Activated T-helper 1 cell treated with anti-CD3 and anti-CD28 coated beads, Interleukin-12 subunit alpha, Interleukin-12 subunit beta, Interleukin-2, Interleukin-4 antibody, amounts not matched to agents 30 ng/mL and 10 ng/mL and 1 ng/mL, durations not matched to agents 14 hours and 24 hours and 36 hours (primary cell): ENCODE results near the gene SCMH1. TPM values are rescaled to one million over a fixed set of nuclear protein-coding genes. Genes with fewer than 3 reads are reported as not detected.
"Not testable (repeated sequence)": the region's sequence is repeated elsewhere in the genome, so short reads cannot be mapped to it uniquely, and the experiment has no call there.

Experiments
- DNase-seq: peaks from one replicate; pipeline ENCODE4 v3.0.0; 2021; ENCODE audit warnings: low spot score
- H3K27ac Mint-ChIP-seq: one replicate; pipeline ENCODE4 v1.8.0; 2021; ENCODE audit warnings: mild to moderate bottlenecking, mixed read lengths
- H3K27me3 Mint-ChIP-seq: one replicate; pipeline ENCODE4 v1.8.0; 2022; ENCODE audit warnings: mild to moderate bottlenecking, moderate library complexity, mixed read lengths; ENCODE audit not compliant: insufficient read depth
- H3K36me3 Mint-ChIP-seq: one replicate; pipeline ENCODE4 v1.8.0; 2021; ENCODE audit warnings: low read depth, mixed read lengths
- H3K4me1 Mint-ChIP-seq: one replicate; pipeline ENCODE4 v1.8.0; 2021; ENCODE audit warnings: low read depth, mixed read lengths
- H3K4me3 Mint-ChIP-seq: one replicate; pipeline ENCODE4 v1.8.0; 2021; ENCODE audit warnings: mild to moderate bottlenecking, moderate library complexity, mixed read lengths
- H3K9me3 Mint-ChIP-seq: one replicate; pipeline ENCODE4 v1.8.0; 2021; ENCODE audit warnings: mixed read lengths
- intact Hi-C: fragments of 100-400 bp; cut with micrococcal nuclease; formaldehyde crosslinking; loops from one replicate; pipeline ENCODE4 v1.15.1; 2024
- total RNA-seq: library from RNA; stranded (reverse); gene quantifications from 2 replicates; pipeline ENCODE4 v1.2.3, GENCODE V29; 2022

The SCMH1 gene
- total RNA-seq, 1 donor from 2014 or later, result 18.5 TPM

GRCh38 chr1:41275831-41276230 lies 33.7 kb upstream of the SCMH1 start:
- Mint-ChIP-seq H3K27me3 (peaks cover 6% of the 10 kb centered on the region), H3K4me1 (no peaks in the 10 kb centered on the region), H3K4me3 (no peak overlapping the region)

DNA sequence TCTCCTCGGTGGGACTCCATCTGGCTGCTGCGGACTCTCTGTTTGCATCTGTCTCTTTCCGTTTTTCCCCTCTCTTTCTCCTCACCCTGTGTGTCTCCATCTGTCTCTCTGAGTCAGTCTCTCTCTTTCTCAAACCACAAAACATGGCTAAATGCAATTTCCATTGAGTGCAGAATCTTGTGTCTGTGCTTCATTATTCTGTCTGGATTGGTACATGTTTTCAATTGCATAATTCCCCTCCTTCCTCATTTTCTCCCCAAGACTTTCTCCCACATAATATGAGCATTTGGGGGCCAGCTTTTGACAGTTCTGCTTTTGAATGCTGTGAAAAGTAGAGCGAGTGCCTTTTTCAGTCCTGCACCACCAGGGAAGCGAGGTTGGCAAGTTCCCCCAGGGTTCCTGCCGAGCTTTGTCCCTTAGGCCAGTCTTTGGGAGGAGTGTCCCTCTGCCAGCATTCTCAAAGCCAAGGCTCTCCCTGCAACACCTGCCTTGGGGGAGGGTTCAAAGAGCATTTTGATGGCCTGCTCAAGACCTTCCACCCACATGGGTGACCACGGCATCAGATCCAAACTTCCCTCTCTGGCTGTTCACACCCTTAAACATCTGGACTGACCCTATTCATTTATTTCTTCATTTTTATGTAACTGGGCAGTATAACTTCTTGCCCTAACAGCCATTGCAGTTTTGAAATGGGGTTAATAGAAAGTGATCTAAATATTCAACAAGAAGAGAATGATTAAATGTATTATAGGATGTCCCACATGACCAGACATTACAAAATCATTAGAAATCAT lies 32.8 kb upstream of the SCMH1 start:
- intact Hi-C loops, result no loop called here
- Mint-ChIP-seq H3K9me3 (no peaks in the 10 kb centered on the region), H3K4me3 (no peak overlapping the region), H3K36me3 (no peaks in the 10 kb centered on the region), H3K27me3 (peaks cover 4% of the 10 kb centered on the region), H3K4me1 (no peaks in the 10 kb centered on the region), H3K27ac (no peak overlapping the region)
- DNase-seq, result no peak

More at GRCh38 chr1:41275831-41276230, 33.7 kb upstream of the SCMH1 start:
- intact Hi-C loops, result no loop called here
- no peaks in the 10 kb centered on the region for H3K9me3 Mint-ChIP-seq
- H3K27ac Mint-ChIP-seq, result no peak overlapping the region
- no peak for DNase-seq
- H3K36me3 Mint-ChIP-seq, result no peaks in the 10 kb centered on the region

GRCh38 chr1:41272601-41273000 lies 30.5 kb upstream of the SCMH1 start:
- no peak overlapping the region for H3K27ac Mint-ChIP-seq
- H3K4me1 Mint-ChIP-seq, result peaks cover 7% of the 10 kb centered on the region
- no peak overlapping the region for H3K4me3 Mint-ChIP-seq
- no peaks in the 10 kb centered on the region for H3K9me3 Mint-ChIP-seq
- no peak for DNase-seq
- intact Hi-C loops, result no loop called here
- peaks cover 18% of the 10 kb centered on the region for H3K27me3 Mint-ChIP-seq
- H3K36me3 Mint-ChIP-seq, result no peaks in the 10 kb centered on the region

DNA sequence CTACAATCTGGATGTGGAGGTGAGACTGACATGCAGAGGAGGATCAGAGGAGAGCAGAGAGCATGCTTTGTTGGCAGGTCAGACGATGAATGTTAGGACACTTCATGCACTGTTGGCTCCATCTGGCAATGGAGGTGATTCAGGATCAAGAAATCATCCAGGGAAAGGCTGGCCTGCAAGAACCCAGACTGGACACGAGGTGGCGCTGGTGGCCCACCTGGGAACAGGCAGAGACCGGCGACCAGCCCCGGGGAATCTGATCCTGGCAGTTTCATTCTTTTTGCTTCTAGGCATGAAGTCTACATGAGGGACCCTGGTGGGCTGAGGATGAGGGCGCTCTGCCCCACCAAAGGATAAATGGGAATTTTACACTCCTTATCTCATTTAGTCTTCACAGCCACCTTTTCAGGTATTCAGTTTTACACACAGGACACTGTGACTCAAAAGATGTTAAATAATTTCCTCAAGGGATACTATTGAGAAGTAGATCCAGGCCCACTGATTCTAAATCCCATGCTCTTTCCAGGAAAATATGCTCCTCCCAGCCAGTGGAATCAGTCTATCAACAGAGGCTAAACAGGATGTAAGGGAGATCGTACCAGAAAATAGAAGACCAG lies 26.2 kb upstream of the SCMH1 start:
- H3K4me3 Mint-ChIP-seq, result no peak overlapping the region

DNA sequence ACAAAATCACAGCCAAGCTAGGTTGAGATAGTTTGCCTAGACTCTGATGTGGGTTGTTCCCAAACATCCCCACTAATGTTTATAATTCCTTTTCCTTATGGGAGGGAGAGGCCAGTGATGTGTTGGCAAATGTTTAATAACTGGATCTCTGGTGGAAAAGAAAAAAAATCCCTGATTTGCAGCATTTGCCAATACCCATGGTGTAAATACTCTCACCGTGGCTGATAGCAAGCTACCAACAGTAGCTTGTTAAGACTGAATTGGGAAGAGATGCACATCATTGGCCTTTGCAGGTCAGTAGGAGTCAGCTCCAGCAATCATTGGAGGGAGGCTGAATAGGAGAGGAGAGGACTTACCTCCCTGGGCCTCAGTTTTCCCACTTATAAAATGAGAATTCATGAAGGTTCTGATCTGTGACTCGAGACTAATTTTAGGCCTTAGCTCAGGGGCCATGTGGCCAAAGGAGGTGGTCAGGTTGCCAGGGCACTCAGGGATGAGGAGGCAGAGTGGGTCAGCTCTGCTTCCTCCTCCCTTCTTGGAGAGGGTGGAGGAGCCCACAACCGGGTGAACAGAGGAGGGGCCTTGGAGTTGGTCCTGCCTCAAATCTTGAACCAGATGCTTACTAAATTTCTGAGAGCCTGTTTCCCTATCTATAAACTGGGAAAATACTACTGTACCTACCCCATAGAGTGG lies 20.0 kb upstream of the SCMH1 start:
- H3K4me3 Mint-ChIP-seq, result no peak overlapping the region
- intact Hi-C loops, result no loop called here
- H3K27me3 Mint-ChIP-seq, result peaks cover 3% of the 10 kb centered on the region
- no peak for DNase-seq
- H3K4me1 Mint-ChIP-seq, result no peaks in the 10 kb centered on the region
- no peak overlapping the region for H3K27ac Mint-ChIP-seq
- H3K9me3 Mint-ChIP-seq, result no peaks in the 10 kb centered on the region
- H3K36me3 Mint-ChIP-seq, result no peaks in the 10 kb centered on the region

More for the DNA sequence above, 26.2 kb upstream of the SCMH1 start:
- no peaks in the 10 kb centered on the region for H3K36me3 Mint-ChIP-seq
- intact Hi-C loops, result loop anchor here (1.0 kb wide), 2 partner anchors 149 to 164 kb away; no protein-coding TSS in a partner anchor
- peaks cover 16% of the 10 kb centered on the region for H3K27me3 Mint-ChIP-seq
- no peaks in the 10 kb centered on the region for H3K9me3 Mint-ChIP-seq
- DNase-seq, result peak; percentile 36
- H3K27ac Mint-ChIP-seq, result no peak overlapping the region
- H3K4me1 Mint-ChIP-seq, result peaks cover 7% of the 10 kb centered on the region

GRCh38 chr1:41260768-41261167 lies 18.7 kb upstream of the SCMH1 start:
- peaks cover 3% of the 10 kb centered on the region for H3K27me3 Mint-ChIP-seq
- peaks cover 7% of the 10 kb centered on the region for H3K9me3 Mint-ChIP-seq
- H3K36me3 Mint-ChIP-seq, result no peaks in the 10 kb centered on the region
- intact Hi-C loops, result no loop called here
- H3K27ac Mint-ChIP-seq, result no peak overlapping the region
- no peak for DNase-seq
- H3K4me3 Mint-ChIP-seq, result no peak overlapping the region
- no peaks in the 10 kb centered on the region for H3K4me1 Mint-ChIP-seq

DNA sequence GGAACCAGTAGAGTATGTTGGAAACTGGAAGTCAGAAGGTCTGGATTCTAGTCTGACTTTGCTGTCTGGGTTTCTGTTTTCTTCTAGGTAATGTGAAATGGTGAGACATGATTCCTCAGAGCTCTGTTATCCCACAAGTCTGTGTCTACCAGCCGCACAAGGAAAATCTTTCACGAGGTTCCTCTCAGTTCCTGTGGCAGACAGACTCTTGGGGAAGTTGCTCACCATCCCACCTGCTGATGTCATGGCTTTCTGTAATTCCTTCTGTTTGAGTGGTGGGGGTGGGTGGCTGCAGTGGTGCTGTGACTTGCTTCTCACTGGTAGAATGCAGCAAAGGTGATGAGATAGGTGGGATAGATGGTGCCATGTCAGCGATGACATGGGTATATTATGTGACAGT lies 17.1 kb upstream of the SCMH1 start:
- H3K27me3 Mint-ChIP-seq, result peaks cover 3% of the 10 kb centered on the region
- H3K27ac Mint-ChIP-seq, result no peak overlapping the region
- H3K9me3 Mint-ChIP-seq, result peaks cover 14% of the 10 kb centered on the region
- intact Hi-C loops, result no loop called here
- no peak for DNase-seq
- H3K4me1 Mint-ChIP-seq, result no peaks in the 10 kb centered on the region
- no peak overlapping the region for H3K4me3 Mint-ChIP-seq
- H3K36me3 Mint-ChIP-seq, result no peaks in the 10 kb centered on the region

DNA sequence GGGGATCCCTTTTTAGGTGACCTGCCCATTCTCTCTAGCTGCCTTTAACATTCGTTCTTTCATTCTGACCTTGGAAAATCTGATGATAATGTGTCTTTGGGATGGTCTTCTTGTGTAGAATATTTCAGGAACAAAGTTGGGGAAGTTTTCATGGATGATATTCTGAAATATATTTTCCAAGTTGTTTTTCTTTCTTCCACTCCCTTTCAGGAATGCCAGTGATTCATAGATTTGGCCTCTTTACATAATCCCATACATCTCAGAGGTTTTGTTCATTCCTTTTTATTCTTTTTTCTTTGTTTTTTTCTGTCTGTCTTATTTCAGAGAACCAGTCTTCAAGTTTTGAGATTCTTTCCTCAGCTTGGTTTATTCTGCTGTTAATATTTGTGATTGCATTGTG lies 13.9 kb upstream of the SCMH1 start:
- H3K4me3 Mint-ChIP-seq, result no peak overlapping the region
- H3K27ac Mint-ChIP-seq, result no peak overlapping the region
- peaks cover 16% of the 10 kb centered on the region for H3K27me3 Mint-ChIP-seq
- no peaks in the 10 kb centered on the region for H3K36me3 Mint-ChIP-seq
- H3K4me1 Mint-ChIP-seq, result no peaks in the 10 kb centered on the region
- peaks cover 14% of the 10 kb centered on the region for H3K9me3 Mint-ChIP-seq
- DNase-seq, result no peak
- intact Hi-C loops, result no loop called here

DNA sequence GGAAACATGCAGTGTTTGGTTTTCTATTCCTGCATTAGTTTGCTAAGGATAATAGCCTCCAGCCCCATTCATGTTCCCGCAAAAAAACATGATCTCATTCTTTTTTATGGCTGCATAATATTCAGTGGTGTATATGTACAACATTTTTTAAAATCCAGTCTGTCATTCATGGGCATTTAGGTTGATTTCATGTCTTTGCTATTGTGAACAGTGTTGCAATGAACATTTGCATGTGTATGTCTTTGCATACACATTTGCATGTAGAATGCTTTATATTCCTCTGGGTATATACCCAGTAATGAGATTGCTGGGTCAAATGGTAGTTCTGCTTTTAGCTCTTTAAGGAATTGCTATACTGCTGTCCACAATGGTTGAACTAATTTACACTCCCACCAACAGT lies 9.0 kb upstream of the SCMH1 start:
- H3K4me1 Mint-ChIP-seq, intact Hi-C loops, H3K27ac Mint-ChIP-seq, H3K4me3 Mint-ChIP-seq, DNase-seq, H3K36me3 Mint-ChIP-seq: not testable (repeated sequence)
- Mint-ChIP-seq H3K9me3 (peaks cover 10% of the 10 kb centered on the region), H3K27me3 (peaks cover 21% of the 10 kb centered on the region)

- Mint-ChIP-seq H3K27me3 (peaks cover 21% of the 10 kb centered on the region), H3K4me3 (no peak overlapping the region), H3K9me3 (no peaks in the 10 kb centered on the region), H3K27ac (no peak overlapping the region), H3K4me1 (peaks cover 10% of the 10 kb centered on the region), H3K36me3 (no peaks in the 10 kb centered on the region)
- intact Hi-C loops, result loop anchor here (10.0 kb wide), 1 partner anchor 265 kb away; no protein-coding TSS in a partner anchor
- DNase-seq, result no peak
Observed at GRCh38 chr1:41249319-41249718, 7.2 kb upstream of the SCMH1 start.

GRCh38 chr1:41246568-41246967 lies 4.5 kb upstream of the SCMH1 start:
- DNase-seq, result no peak
- no peaks in the 10 kb centered on the region for H3K9me3 Mint-ChIP-seq
- H3K27me3 Mint-ChIP-seq, result peaks cover 10% of the 10 kb centered on the region
- H3K4me3 Mint-ChIP-seq, result no peak overlapping the region
- intact Hi-C loops, result loop anchor here (10.0 kb wide), 1 partner anchor 262 kb away; no protein-coding TSS in a partner anchor
- H3K36me3 Mint-ChIP-seq, result no peaks in the 10 kb centered on the region
- H3K27ac Mint-ChIP-seq, result no peak overlapping the region
- peaks cover 18% of the 10 kb centered on the region for H3K4me1 Mint-ChIP-seq

DNA sequence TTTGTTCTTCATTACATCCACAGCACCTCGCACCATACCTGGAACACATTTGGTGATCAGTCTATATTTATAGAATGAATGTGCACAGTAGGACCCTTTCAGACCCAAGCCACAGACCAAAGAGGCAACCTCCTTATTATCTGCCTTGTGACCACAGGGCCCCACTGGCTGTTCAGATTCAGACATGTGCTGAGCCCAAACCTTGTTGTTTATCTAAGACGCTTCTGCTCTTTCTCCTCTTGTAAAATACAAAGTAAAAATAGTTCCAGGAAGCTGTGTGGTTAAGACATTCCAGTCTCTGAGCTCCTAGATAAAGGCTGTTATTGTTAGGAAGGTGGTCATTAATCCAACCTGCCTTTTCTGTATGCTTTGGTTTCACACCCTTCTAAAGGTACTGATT lies 3.6 kb upstream of the SCMH1 start:
- Mint-ChIP-seq H3K36me3 (no peaks in the 10 kb centered on the region), H3K27ac (no peak overlapping the region), H3K4me1 (peaks cover 22% of the 10 kb centered on the region), H3K4me3 (no peak overlapping the region), H3K9me3 (no peaks in the 10 kb centered on the region), H3K27me3 (peaks cover 4% of the 10 kb centered on the region)
- no peak for DNase-seq
- intact Hi-C loops, result loop anchor here (10.0 kb wide), 1 partner anchor 261 kb away; no protein-coding TSS in a partner anchor

DNA sequence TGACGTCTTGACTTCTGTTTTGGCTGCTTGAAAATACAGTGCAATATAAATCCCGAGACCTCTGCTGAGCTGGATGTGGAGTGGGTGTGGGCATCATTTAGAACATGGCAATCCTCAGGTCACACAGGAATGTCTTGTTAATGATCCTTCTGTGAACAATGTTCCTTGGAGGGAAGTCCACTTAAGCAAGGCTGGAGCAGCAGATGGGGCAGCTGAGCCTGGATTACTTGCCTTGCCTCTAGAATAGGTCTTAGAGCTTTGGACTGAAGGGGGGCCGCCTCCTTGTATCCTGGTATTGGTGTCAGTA lies 926 bp upstream of the SCMH1 start:
- peak overlapping the region; percentile 80 for H3K4me3 Mint-ChIP-seq
- DNase-seq, result no peak
- intact Hi-C loops, result loop anchor here (10.0 kb wide), 1 partner anchor 258 kb away; no protein-coding TSS in a partner anchor
- H3K27me3 Mint-ChIP-seq, result no peaks in the 10 kb centered on the region
- H3K27ac Mint-ChIP-seq, result peak overlapping the region; percentile 67
- no peaks in the 10 kb centered on the region for H3K9me3 Mint-ChIP-seq
- peaks cover 31% of the 10 kb centered on the region for H3K4me1 Mint-ChIP-seq
- H3K36me3 Mint-ChIP-seq, result no peaks in the 10 kb centered on the region
